IMR-90 (cell line): ENCODE measurements around the gene ZSWIM8. TPM values are rescaled to one million over a fixed set of nuclear protein-coding genes. Genes with fewer than 3 reads are reported as not detected.
A peak's percentile ranks its signal among the peaks of the same experiment; 100 is the strongest.

ENCODE experiments used
- ATAC-seq: fragments of 200-7000 bp; cut with Tn5 transposase; 2 replicates; pipeline ENCODE4 v1.9.1; 2020; ENCODE audit warnings: low read depth, mild to moderate bottlenecking, moderate library complexity
- BruUV-seq: library from RNA; stranded (reverse); fragments of 400-500 nt; replicated peaks from 2 replicates; lab custom pipeline; 2021; lab: Mats Ljungman, UMichigan
- CTCF ChIA-PET: fragments of 300-600 bp; formaldehyde crosslinking; extraction: SDS; loops from one replicate; lab custom pipeline; 2021; ENCODE audit warnings: antibody characterized with exemption; lab: Yijun Ruan, JAX
- POLR2A ChIA-PET: fragments of 300-600 bp; sonication (Branson Sonifier 250); formaldehyde crosslinking; loops from one replicate; lab custom pipeline; 2022; ENCODE audit warnings: antibody characterized with exemption; ENCODE audit not compliant: unreplicated experiment; lab: Charles Lee
- DNase-seq: peaks from one replicate; pipeline ENCODE4 v3.0.0; 2013
- H2AFZ ChIP-seq: replicated peaks from 2 replicates; pipeline ENCODE3; 2013; ENCODE audit warnings: low read length, mild to moderate bottlenecking; ENCODE audit not compliant: poor library complexity
- H2AK5ac ChIP-seq: 2 replicates; pipeline ENCODE4 v1.6.1; 2013; ENCODE audit warnings: low read depth, low read length, inconsistent platforms
- H2AK9ac ChIP-seq: replicated peaks from 2 replicates; pipeline ENCODE3; 2013; ENCODE audit warnings: mild to moderate bottlenecking, low read depth, low read length, moderate library complexity; ENCODE audit not compliant: poor library complexity
- H2BK120ac ChIP-seq: 2 replicates; pipeline ENCODE4 v1.6.1; 2013; ENCODE audit warnings: low read depth, low read length, inconsistent platforms
- H2BK15ac ChIP-seq: 3 replicates; pipeline ENCODE4 v1.6.1; 2013; ENCODE audit warnings: low read depth, low read length, inconsistent platforms
- H2BK20ac ChIP-seq: 2 replicates; pipeline ENCODE4 v1.6.1; 2013; ENCODE audit warnings: low read depth, mild to moderate bottlenecking, inconsistent platforms, low read length, moderate library complexity
- H2BK5ac ChIP-seq: 2 replicates; pipeline ENCODE4 v1.6.1; 2013; ENCODE audit warnings: mild to moderate bottlenecking, low read depth, low read length, inconsistent platforms; ENCODE audit not compliant: poor library complexity, severe bottlenecking
- H3K14ac ChIP-seq: replicated peaks from 2 replicates; pipeline ENCODE4 v1.6.1; 2013; ENCODE audit warnings: low read depth, low read length, inconsistent platforms
- H3K18ac ChIP-seq: 2 replicates; pipeline ENCODE4 v1.6.1; 2013; ENCODE audit warnings: low read depth, low read length, control low read depth
- H3K23ac ChIP-seq: 2 replicates; pipeline ENCODE4 v1.6.1; 2013; ENCODE audit warnings: low read depth, low read length, inconsistent platforms
- H3K27ac ChIP-seq: 2 replicates; pipeline ENCODE4 v1.5.1; 2013; ENCODE audit warnings: mild to moderate bottlenecking, control low read depth, low read length; ENCODE audit not compliant: insufficient read depth
- H3K27me3 ChIP-seq: 2 replicates; pipeline ENCODE4 v1.6.1; 2013; ENCODE audit warnings: low read length; ENCODE audit not compliant: control insufficient read depth, insufficient read depth
- H3K36me3 ChIP-seq: 2 replicates; pipeline ENCODE4 v1.6.1; 2013; ENCODE audit warnings: low read length, mixed read lengths; ENCODE audit not compliant: control insufficient read depth, insufficient read depth
- H3K4ac ChIP-seq: 2 replicates; pipeline ENCODE4 v1.6.1; 2013; ENCODE audit warnings: low read depth, low read length, inconsistent platforms
- H3K4me1 ChIP-seq: 2 replicates; pipeline ENCODE4 v1.6.1; 2013; ENCODE audit warnings: low read length, mixed read lengths; ENCODE audit not compliant: control insufficient read depth, insufficient read depth
- H3K4me2 ChIP-seq: 2 replicates; pipeline ENCODE4 v1.6.1; 2013; ENCODE audit warnings: low read depth, mild to moderate bottlenecking, control low read depth, low read length, moderate library complexity
- H3K4me3 ChIP-seq: 2 replicates; pipeline ENCODE4 v1.5.1; 2013; ENCODE audit warnings: low read depth, mild to moderate bottlenecking, control low read depth, low read length, moderate library complexity; ENCODE audit not compliant: insufficient read depth
- H3K56ac ChIP-seq: 2 replicates; pipeline ENCODE4 v1.6.1; 2013; ENCODE audit warnings: low read length, inconsistent platforms; ENCODE audit not compliant: insufficient read depth; ENCODE audit errors: extremely low read depth
- H3K79me1 ChIP-seq, 2 experiments: 2 replicates each; pipeline ENCODE4 v1.6.1; 2013; ENCODE audit warnings: low read length in 2 of 2, inconsistent platforms in 1 of 2, low read depth in 1 of 2
- H3K9ac ChIP-seq: 2 replicates; pipeline ENCODE4 v1.6.1; 2013; ENCODE audit warnings: low read depth, low read length, control low read depth
- H3K9me1 ChIP-seq: 2 replicates; pipeline ENCODE4 v1.6.1; 2013; ENCODE audit warnings: low read length, inconsistent platforms; ENCODE audit not compliant: insufficient read depth
- H3K9me3 ChIP-seq: 2 replicates; pipeline ENCODE4 v1.6.1; 2013; ENCODE audit warnings: low read length; ENCODE audit not compliant: control insufficient read depth, insufficient read depth
- H4K20me1 ChIP-seq: 2 replicates; pipeline ENCODE4 v1.6.1; 2013; ENCODE audit warnings: low read length, inconsistent platforms; ENCODE audit not compliant: insufficient read depth
- H4K5ac ChIP-seq: 2 replicates; pipeline ENCODE4 v1.6.1; 2013; ENCODE audit warnings: mild to moderate bottlenecking, low read depth, low read length, control low read depth
- H4K8ac ChIP-seq, 2 experiments: 2 replicates each; pipeline ENCODE4 v1.6.1; 2013; ENCODE audit warnings: low read depth in 2 of 2, low read length in 2 of 2, control low read depth in 1 of 2, inconsistent platforms in 1 of 2
- H4K91ac ChIP-seq: 2 replicates; pipeline ENCODE4 v1.6.1; 2013; ENCODE audit warnings: low read depth, low read length, inconsistent platforms; ENCODE audit not compliant: insufficient read depth
- BHLHE40 ChIP-seq: fragments of 150-350 bp; IDR thresholded peaks from 2 replicates; pipeline ENCODE4 v1.6.1; 2016; ENCODE audit warnings: mild to moderate bottlenecking, low read depth, low read length
- CEBPB ChIP-seq: IDR thresholded peaks from 2 replicates; pipeline ENCODE4 v1.6.1; 2012; ENCODE audit warnings: low read depth, low read length, improper control_type of control experiment
- CHD1 ChIP-seq: IDR thresholded peaks from 2 replicates; pipeline ENCODE4 v1.6.1; 2012; ENCODE audit warnings: low read depth, low read length, improper control_type of control experiment
- FOS ChIP-seq: fragments of 150-350 bp; IDR thresholded peaks from 2 replicates; pipeline ENCODE4 v1.6.1; 2016; ENCODE audit warnings: low read depth, low read length
- MAFK ChIP-seq: IDR thresholded peaks from 2 replicates; pipeline ENCODE4 v1.6.1; 2012; ENCODE audit warnings: low read depth, low read length, improper control_type of control experiment
- MAZ ChIP-seq: IDR thresholded peaks from 2 replicates; pipeline ENCODE4 v1.6.1; 2012; ENCODE audit warnings: low read depth, mild to moderate bottlenecking, low read length, improper control_type of control experiment, moderate library complexity, borderline replicate concordance
- MXI1 ChIP-seq: IDR thresholded peaks from 2 replicates; pipeline ENCODE4 v1.6.1; 2012; ENCODE audit warnings: low read depth, mild to moderate bottlenecking, low read length, moderate library complexity, borderline replicate concordance
- NFE2L2 ChIP-seq: fragments of 150-350 bp; IDR thresholded peaks from 2 replicates; pipeline ENCODE4 v1.6.1; 2016; ENCODE audit warnings: low read depth, mild to moderate bottlenecking, low read length
- POLR2A ChIP-seq: IDR thresholded peaks from 2 replicates; pipeline ENCODE4 v1.6.1; 2012; ENCODE audit warnings: mild to moderate bottlenecking, low read depth, low read length
- RAD21 ChIP-seq: IDR thresholded peaks from 2 replicates; pipeline ENCODE4 v1.6.1; 2012; ENCODE audit warnings: low read length, improper control_type of control experiment
- RCOR1 ChIP-seq: IDR thresholded peaks from 2 replicates; pipeline ENCODE4 v1.6.1; 2012; ENCODE audit warnings: mild to moderate bottlenecking, low read length, improper control_type of control experiment; ENCODE audit not compliant: insufficient replicate concordance
- RFX5 ChIP-seq: IDR thresholded peaks from 2 replicates; pipeline ENCODE4 v1.8.0; 2012; ENCODE audit warnings: low read depth, mild to moderate bottlenecking, low read length, moderate library complexity
- SMC3 ChIP-seq: fragments of 150-350 bp; IDR thresholded peaks from 2 replicates; pipeline ENCODE4 v1.6.1; 2016; ENCODE audit warnings: low read depth, mild to moderate bottlenecking, antibody characterized with exemption, low read length, moderate library complexity
- USF2 ChIP-seq: fragments of 150-350 bp; IDR thresholded peaks from 2 replicates; pipeline ENCODE4 v1.6.1; 2017; ENCODE audit warnings: mild to moderate bottlenecking, antibody characterized with exemption, low read length, low read depth
- WGBS, 2 experiments: methylation state at CpG; one replicate each; pipeline versions ENCODE4 v1.1.5 to v1.1.7; 2013; ENCODE audit warnings: missing lambda C conversion rate in 2 of 2; ENCODE audit not compliant: insufficient read length in 1 of 2; ENCODE audit errors: extremely low coverage in 2 of 2; 5-methylcytosine and 5-hydroxymethylcytosine counted together
- dilution Hi-C: fragments of 300-500 bp; cut with HindIII; formaldehyde crosslinking; loops from one replicate; pipeline ENCODE4 v1.14.3; 2018; ENCODE audit warnings: low sequenced_read_pairs; ENCODE audit not compliant: unreplicated experiment
- in situ Hi-C: fragments of 300-500 bp; cut with MboI; formaldehyde crosslinking; loops from 3 replicates; pipeline ENCODE4 v1.14.3; 2019; ENCODE audit warnings: low sequenced_read_pairs, inconsistent platforms, mixed read lengths
- intact Hi-C: fragments of 100-400 bp; cut with micrococcal nuclease; formaldehyde crosslinking; loops from 2 replicates; pipeline ENCODE4 v1.10.0; 2022
- polyA plus RNA-seq, 3 experiments: library from polyadenylated mRNA; depleted of rRNA; stranded (reverse); fragments of >200 nt; gene quantifications; 2 replicates each; pipeline ENCODE4 v1.2.3, GENCODE V29; 2012; ENCODE audit warnings: low replicate concordance in 1 of 3
- total RNA-seq: library from RNA; depleted of rRNA; stranded (reverse); fragments of >200 nt; gene quantifications from 2 replicates; pipeline ENCODE4 v1.2.3, GENCODE V29; 2012
- TF ChIP-seq, protein P1 (sequence below): conservative IDR thresholded peaks from 2 replicates; pipeline ENCODE4 v1.5.1; 2012; ENCODE audit warnings: mild to moderate bottlenecking, low read depth, low read length, improper control_type of control experiment
- TF ChIP-seq, protein P2 (sequence below): fragments of 150-350 bp; IDR thresholded peaks from 2 replicates; pipeline ENCODE4 v1.6.1; 2016; ENCODE audit warnings: low read depth, mild to moderate bottlenecking, low read length, moderate library complexity, borderline replicate concordance

Gene ZSWIM8
- total and polyA plus RNA-seq, 2 of the 4 experiments (the other 2 are of a cell fraction), result 16.8 to 103 TPM

GRCh38 chr10:73780966-73781365, 4.4 kb upstream of the ZSWIM8 start:
- TF ChIP-seq CHD1, result no peak
- no peak for TF ChIP-seq MAFK
- TF ChIP-seq USF2, result no peak
- no peak for TF ChIP-seq SMC3
- no peak for TF ChIP-seq MXI1
- TF ChIP-seq POLR2A, result no peak
- TF ChIP-seq, protein P1, sequence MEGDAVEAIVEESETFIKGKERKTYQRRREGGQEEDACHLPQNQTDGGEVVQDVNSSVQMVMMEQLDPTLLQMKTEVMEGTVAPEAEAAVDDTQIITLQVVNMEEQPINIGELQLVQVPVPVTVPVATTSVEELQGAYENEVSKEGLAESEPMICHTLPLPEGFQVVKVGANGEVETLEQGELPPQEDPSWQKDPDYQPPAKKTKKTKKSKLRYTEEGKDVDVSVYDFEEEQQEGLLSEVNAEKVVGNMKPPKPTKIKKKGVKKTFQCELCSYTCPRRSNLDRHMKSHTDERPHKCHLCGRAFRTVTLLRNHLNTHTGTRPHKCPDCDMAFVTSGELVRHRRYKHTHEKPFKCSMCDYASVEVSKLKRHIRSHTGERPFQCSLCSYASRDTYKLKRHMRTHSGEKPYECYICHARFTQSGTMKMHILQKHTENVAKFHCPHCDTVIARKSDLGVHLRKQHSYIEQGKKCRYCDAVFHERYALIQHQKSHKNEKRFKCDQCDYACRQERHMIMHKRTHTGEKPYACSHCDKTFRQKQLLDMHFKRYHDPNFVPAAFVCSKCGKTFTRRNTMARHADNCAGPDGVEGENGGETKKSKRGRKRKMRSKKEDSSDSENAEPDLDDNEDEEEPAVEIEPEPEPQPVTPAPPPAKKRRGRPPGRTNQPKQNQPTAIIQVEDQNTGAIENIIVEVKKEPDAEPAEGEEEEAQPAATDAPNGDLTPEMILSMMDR, result no peak
- no peak for TF ChIP-seq FOS
- TF ChIP-seq BHLHE40, result no peak
- TF ChIP-seq RAD21, result no peak
- TF ChIP-seq, protein P2, sequence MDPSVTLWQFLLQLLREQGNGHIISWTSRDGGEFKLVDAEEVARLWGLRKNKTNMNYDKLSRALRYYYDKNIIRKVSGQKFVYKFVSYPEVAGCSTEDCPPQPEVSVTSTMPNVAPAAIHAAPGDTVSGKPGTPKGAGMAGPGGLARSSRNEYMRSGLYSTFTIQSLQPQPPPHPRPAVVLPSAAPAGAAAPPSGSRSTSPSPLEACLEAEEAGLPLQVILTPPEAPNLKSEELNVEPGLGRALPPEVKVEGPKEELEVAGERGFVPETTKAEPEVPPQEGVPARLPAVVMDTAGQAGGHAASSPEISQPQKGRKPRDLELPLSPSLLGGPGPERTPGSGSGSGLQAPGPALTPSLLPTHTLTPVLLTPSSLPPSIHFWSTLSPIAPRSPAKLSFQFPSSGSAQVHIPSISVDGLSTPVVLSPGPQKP, result no peak
- no peak for TF ChIP-seq MAZ
- TF ChIP-seq NFE2L2, result no peak
- no peak for TF ChIP-seq RFX5
- no peak for TF ChIP-seq CEBPB
- TF ChIP-seq RCOR1, result no peak
- H2BK120ac ChIP-seq, result no peak overlapping the region
- peak overlapping the region; percentile 86 for H3K14ac ChIP-seq
- 0 out of 2 replicates have a peak, but pooled peaks cover 2% of the 10 kb centered on the region for H4K20me1 ChIP-seq
- H2AFZ ChIP-seq, result peak overlapping the region; percentile 21
- peaks cover 2% of the 10 kb centered on the region; the same call in 1 of the 2 replicates for H3K4me1 ChIP-seq
- H3K27ac ChIP-seq, result peak overlapping the region; percentile 17
- H2AK5ac ChIP-seq, result peak overlapping the region; percentile 74
- H2BK20ac ChIP-seq, result no peak overlapping the region
- peak overlapping the region; percentile 88 for H2AK9ac ChIP-seq
- CTCF ChIA-PET, result no interaction called here
- peak overlapping the region; percentile 38 for H2BK5ac ChIP-seq
- no CpG with 5 or more reads among the region's 11 CpGs for WGBS, 2 experiments
- in situ Hi-C loops, result no loop called here
- H3K27me3 ChIP-seq, result no peaks in the 10 kb centered on the region
- dilution Hi-C loops, result no loop called here
- no peaks in the 10 kb centered on the region for H3K9me1 ChIP-seq
- H2BK15ac ChIP-seq, result no peak overlapping the region
- H3K9me3 ChIP-seq, result no peaks in the 10 kb centered on the region
- H3K4me3 ChIP-seq, result peak overlapping the region; percentile 92
- H3K36me3 ChIP-seq, result peaks cover 10% of the 10 kb centered on the region
- peak overlapping the region; percentile 87 for H3K9ac ChIP-seq
- H3K79me1 ChIP-seq, result peaks cover 13 to 47% of the 10 kb centered on the region in 2 experiments
- peak overlapping the region; percentile 88 for H3K56ac ChIP-seq
- peak overlapping the region; percentile 64; the same call in 1 of the 2 replicates for H4K5ac ChIP-seq
- POLR2A ChIA-PET, result no interaction called here
- H3K18ac ChIP-seq, result no peak overlapping the region
- peak overlapping the region; percentile 68 for H3K23ac ChIP-seq
- peak overlapping the region; percentile 25; the same call in 1 of the 2 replicates for H3K4ac ChIP-seq
- DNase-seq, result peak; percentile 7
- peak overlapping the region; percentile 95 for H3K4me2 ChIP-seq
- TSS peak; percentile 70 for BruUV-seq
- ATAC-seq, result no peak
- peak overlapping the region; percentile 1 to 67; a peak in 2 of 4 replicates for H4K8ac ChIP-seq
- intact Hi-C loops, result loop anchor here (2.0 kb wide), 1 partner anchor 36 kb away; the partner anchor contains the start of gene SEC24C
- no peak overlapping the region for H4K91ac ChIP-seq
